Adrenal gland (tissue), 5 donors: ENCODE measurements around the gene CCN5.

Experiments
- POLR2A ChIP-seq, 2 donors: fragments of 450-650 bp; IDR thresholded peaks; one replicate each; pipeline ENCODE4 v1.6.1; 2017; ENCODE audit warnings: antibody characterized with exemption in 2 of 2, mild to moderate bottlenecking in 2 of 2, moderate library complexity in 1 of 2
- TF ChIP-seq, protein P1 (sequence below), 6 experiments: fragments of 450-650 bp in 4 of 6; fragments of 200-600 bp in 2 of 6; sonication (generic) in 1 of 6; IDR thresholded peaks; 1 replicate in 5 of 6; 2 replicates in 1 of 6; pipeline versions ENCODE4 v1.5.1 to v1.8.0; 2016 to 2021; ENCODE audit warnings: antibody characterized with exemption in 6 of 6, mild to moderate bottlenecking in 2 of 6, moderate library complexity in 1 of 6
- donor health status: DM: no; HTN: no; CAD: no.

DNA sequence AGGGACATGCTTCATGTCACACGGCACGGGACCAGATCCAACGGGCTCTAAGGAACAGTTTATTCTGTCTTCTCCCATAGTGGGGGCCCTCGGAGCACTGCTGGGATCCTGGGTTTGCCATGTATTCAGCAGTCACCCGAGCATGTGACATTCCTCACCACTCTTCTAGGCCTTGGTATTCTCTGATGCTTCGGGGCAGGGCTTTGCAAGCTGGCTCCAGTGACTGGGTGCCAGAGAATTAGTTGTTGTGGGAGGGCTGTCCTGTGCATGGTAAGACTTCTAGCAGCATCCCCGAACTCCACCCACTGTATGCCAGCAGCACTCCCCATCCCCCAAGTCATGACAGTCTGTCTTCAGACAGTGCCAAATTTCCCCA is 5.4 kb downstream of the CCN5 start:
- TF ChIP-seq POLR2A (IDR thresholded peaks at IDR 0.05) = peak in 1 of 2 donors; percentile 67
- TF ChIP-seq, protein P1, sequence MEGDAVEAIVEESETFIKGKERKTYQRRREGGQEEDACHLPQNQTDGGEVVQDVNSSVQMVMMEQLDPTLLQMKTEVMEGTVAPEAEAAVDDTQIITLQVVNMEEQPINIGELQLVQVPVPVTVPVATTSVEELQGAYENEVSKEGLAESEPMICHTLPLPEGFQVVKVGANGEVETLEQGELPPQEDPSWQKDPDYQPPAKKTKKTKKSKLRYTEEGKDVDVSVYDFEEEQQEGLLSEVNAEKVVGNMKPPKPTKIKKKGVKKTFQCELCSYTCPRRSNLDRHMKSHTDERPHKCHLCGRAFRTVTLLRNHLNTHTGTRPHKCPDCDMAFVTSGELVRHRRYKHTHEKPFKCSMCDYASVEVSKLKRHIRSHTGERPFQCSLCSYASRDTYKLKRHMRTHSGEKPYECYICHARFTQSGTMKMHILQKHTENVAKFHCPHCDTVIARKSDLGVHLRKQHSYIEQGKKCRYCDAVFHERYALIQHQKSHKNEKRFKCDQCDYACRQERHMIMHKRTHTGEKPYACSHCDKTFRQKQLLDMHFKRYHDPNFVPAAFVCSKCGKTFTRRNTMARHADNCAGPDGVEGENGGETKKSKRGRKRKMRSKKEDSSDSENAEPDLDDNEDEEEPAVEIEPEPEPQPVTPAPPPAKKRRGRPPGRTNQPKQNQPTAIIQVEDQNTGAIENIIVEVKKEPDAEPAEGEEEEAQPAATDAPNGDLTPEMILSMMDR (IDR thresholded peaks at IDR 0.05) = no peak
